Adipocyte (in vitro differentiated cells): ENCODE data around the gene TLL1.

Experiments
- DNase-seq: peaks from one replicate; pipeline ENCODE4 v3.0.0-alpha.2; 2015; ENCODE audit warnings: low read depth
- H3K27me3 ChIP-seq: replicated peaks from 2 replicates; pipeline ENCODE4 v1.7.0; 2013; ENCODE audit warnings: mild to moderate bottlenecking, low read length, moderate library complexity; ENCODE audit not compliant: control insufficient read depth, insufficient read depth
- H3K36me3 ChIP-seq: 2 replicates; pipeline ENCODE4 v1.7.0; 2013; ENCODE audit warnings: low read length, mild to moderate bottlenecking, moderate library complexity; ENCODE audit not compliant: control insufficient read depth, insufficient read depth, severe bottlenecking
- H3K4me1 ChIP-seq: 2 replicates; pipeline ENCODE4 v1.7.0; 2013; ENCODE audit warnings: mild to moderate bottlenecking, low read length, moderate library complexity; ENCODE audit not compliant: control insufficient read depth, insufficient read depth
- H3K4me3 ChIP-seq: 2 replicates; pipeline ENCODE4 v1.7.0; 2013; ENCODE audit warnings: mild to moderate bottlenecking, low read length, moderate library complexity
- H3K9ac ChIP-seq: 2 replicates; pipeline ENCODE4 v1.7.0; 2013; ENCODE audit warnings: mild to moderate bottlenecking, low read length, moderate library complexity
- H3K9me3 ChIP-seq: 2 replicates; pipeline ENCODE4 v1.7.0; 2013; ENCODE audit warnings: mild to moderate bottlenecking, low read length, moderate library complexity; ENCODE audit not compliant: control insufficient read depth

Gene TLL1

GRCh38 chr4:165861363-165861762 is 11.7 kb upstream of the TLL1 start:
- Histone ChIP-seq H3K36me3 (no peaks in the 10 kb centered on the region), H3K9ac (no peak overlapping the region), H3K4me3 (no peak overlapping the region), H3K9me3 (no peaks in the 10 kb centered on the region), H3K4me1 (no peaks in the 10 kb centered on the region), H3K27me3 (no peaks in the 10 kb centered on the region)
- no peak for DNase-seq

- DNase-seq = no peak
- H3K4me3 ChIP-seq = no peak overlapping the region
- no peaks in the 10 kb centered on the region for H3K27me3 ChIP-seq
- H3K9ac ChIP-seq = no peak overlapping the region
- no peaks in the 10 kb centered on the region for H3K36me3 ChIP-seq
- H3K4me1 ChIP-seq = no peaks in the 10 kb centered on the region
- no peaks in the 10 kb centered on the region for H3K9me3 ChIP-seq
Observed at GRCh38 chr4:165864271-165864670, 8.8 kb upstream of the TLL1 start.

- H3K9ac ChIP-seq = no peak overlapping the region
- H3K27me3 ChIP-seq = peaks cover 3% of the 10 kb centered on the region
- no peak for DNase-seq
- H3K4me1 ChIP-seq = no peaks in the 10 kb centered on the region
- H3K9me3 ChIP-seq = no peaks in the 10 kb centered on the region
- H3K36me3 ChIP-seq = no peaks in the 10 kb centered on the region
- H3K4me3 ChIP-seq = no peak overlapping the region
Observed at GRCh38 chr4:165866019-165866650, 6.9 kb upstream of the TLL1 start.

- Histone ChIP-seq H3K27me3 (peaks cover 7% of the 10 kb centered on the region), H3K36me3 (no peaks in the 10 kb centered on the region)
Observed at GRCh38 chr4:165867961-165868360, 5.1 kb upstream of the TLL1 start.

GRCh38 chr4:165873298-165874071 is 448 bp downstream of the TLL1 start:
- Histone ChIP-seq H3K9me3 (no peaks in the 10 kb centered on the region), H3K4me1 (peaks cover 18% of the 10 kb centered on the region), H3K9ac (peak overlapping the region; percentile 41), H3K27me3 (peaks cover 17% of the 10 kb centered on the region), H3K36me3 (no peaks in the 10 kb centered on the region), H3K4me3 (peak overlapping the region; percentile 81)
- peak; percentile 62 for DNase-seq

More at GRCh38 chr4:165867961-165868360, 5.1 kb upstream of the TLL1 start:
- H3K4me1 ChIP-seq = peaks cover 6% of the 10 kb centered on the region
- H3K9ac ChIP-seq = no peak overlapping the region
- H3K4me3 ChIP-seq = no peak overlapping the region
- DNase-seq = no peak
- no peaks in the 10 kb centered on the region for H3K9me3 ChIP-seq

GRCh38 chr4:165874072-165874790 is 1.2 kb downstream of the TLL1 start:
- H3K9ac ChIP-seq = peak overlapping the region; percentile 19
- peaks cover 18% of the 10 kb centered on the region for H3K4me1 ChIP-seq
- no peaks in the 10 kb centered on the region for H3K36me3 ChIP-seq
- DNase-seq = peak; percentile 10
- H3K9me3 ChIP-seq = no peaks in the 10 kb centered on the region
- H3K27me3 ChIP-seq = peaks cover 17% of the 10 kb centered on the region
- H3K4me3 ChIP-seq = peak overlapping the region; percentile 81

- Histone ChIP-seq H3K4me3 (peak overlapping the region; percentile 81), H3K27me3 (peaks cover 17% of the 10 kb centered on the region), H3K4me1 (peaks cover 18% of the 10 kb centered on the region), H3K9me3 (no peaks in the 10 kb centered on the region), H3K9ac (peak overlapping the region; percentile 19), H3K36me3 (no peaks in the 10 kb centered on the region)
- no peak for DNase-seq
Observed at GRCh38 chr4:165874791-165875371, 1.8 kb downstream of the TLL1 start.

- Histone ChIP-seq H3K36me3 (no peaks in the 10 kb centered on the region), H3K9me3 (no peaks in the 10 kb centered on the region), H3K4me1 (peaks cover 18% of the 10 kb centered on the region), H3K9ac (no peak overlapping the region), H3K27me3 (peaks cover 14% of the 10 kb centered on the region), H3K4me3 (no peak overlapping the region)
- no peak for DNase-seq
Observed at GRCh38 chr4:165875446-165875845, 2.4 kb downstream of the TLL1 start.

- Histone ChIP-seq H3K36me3 (no peaks in the 10 kb centered on the region), H3K4me1 (peaks cover 16% of the 10 kb centered on the region), H3K9me3 (no peaks in the 10 kb centered on the region), H3K9ac (no peak overlapping the region), H3K4me3 (no peak overlapping the region), H3K27me3 (peaks cover 12% of the 10 kb centered on the region)
- DNase-seq = peak; percentile 44
Observed at GRCh38 chr4:165877286-165877685, 4.2 kb downstream of the TLL1 start.

- Histone ChIP-seq H3K9me3 (no peaks in the 10 kb centered on the region), H3K27me3 (peaks cover 8% of the 10 kb centered on the region), H3K36me3 (no peaks in the 10 kb centered on the region), H3K9ac (no peak overlapping the region), H3K4me3 (no peak overlapping the region), H3K4me1 (peaks cover 5% of the 10 kb centered on the region)
- DNase-seq = no peak
Observed at GRCh38 chr4:165879641-165880040, 6.6 kb downstream of the TLL1 start.

GRCh38 chr4:165894159-165894558 is 21.1 kb downstream of the TLL1 start:
- peaks cover 17% of the 10 kb centered on the region for H3K9me3 ChIP-seq
- H3K27me3 ChIP-seq = no peaks in the 10 kb centered on the region
- DNase-seq = no peak
- no peak overlapping the region for H3K4me3 ChIP-seq
- no peak overlapping the region for H3K9ac ChIP-seq
- no peaks in the 10 kb centered on the region for H3K4me1 ChIP-seq
- H3K36me3 ChIP-seq = no peaks in the 10 kb centered on the region
